ENCODE measurements around the gene RALGPS1. TPM values are rescaled to one million over a fixed set of nuclear protein-coding genes. Genes with fewer than 3 reads are reported as not detected.

Gene RALGPS1
- total RNA-seq, 1 experiment from 2014 or later, result 28.5 TPM

DNA sequence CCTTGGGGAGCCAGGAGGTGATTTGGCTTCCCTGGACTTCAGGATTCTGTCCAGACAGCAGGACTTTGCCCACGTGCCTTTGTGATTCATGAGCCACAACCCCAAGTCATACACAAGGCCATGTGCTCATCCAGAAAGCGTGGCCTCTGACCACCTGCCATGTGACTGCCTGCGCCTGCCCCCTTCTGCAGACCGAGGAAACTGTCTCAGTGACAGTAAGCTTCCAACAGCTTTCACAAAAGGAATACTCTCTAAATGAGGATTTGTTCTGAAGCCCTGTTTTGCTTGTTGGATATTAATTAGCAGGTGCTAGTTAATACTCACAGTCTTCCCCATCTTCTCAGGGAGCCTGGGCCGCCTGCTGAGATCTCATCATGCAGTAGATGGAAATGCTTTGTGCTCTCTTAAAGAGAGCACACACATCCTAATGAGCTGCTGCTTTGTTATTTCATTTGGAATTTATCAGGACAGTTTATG lies 244.8 kb downstream of the RALGPS1 start (continued):
- TF ChIP-seq, protein P1, sequence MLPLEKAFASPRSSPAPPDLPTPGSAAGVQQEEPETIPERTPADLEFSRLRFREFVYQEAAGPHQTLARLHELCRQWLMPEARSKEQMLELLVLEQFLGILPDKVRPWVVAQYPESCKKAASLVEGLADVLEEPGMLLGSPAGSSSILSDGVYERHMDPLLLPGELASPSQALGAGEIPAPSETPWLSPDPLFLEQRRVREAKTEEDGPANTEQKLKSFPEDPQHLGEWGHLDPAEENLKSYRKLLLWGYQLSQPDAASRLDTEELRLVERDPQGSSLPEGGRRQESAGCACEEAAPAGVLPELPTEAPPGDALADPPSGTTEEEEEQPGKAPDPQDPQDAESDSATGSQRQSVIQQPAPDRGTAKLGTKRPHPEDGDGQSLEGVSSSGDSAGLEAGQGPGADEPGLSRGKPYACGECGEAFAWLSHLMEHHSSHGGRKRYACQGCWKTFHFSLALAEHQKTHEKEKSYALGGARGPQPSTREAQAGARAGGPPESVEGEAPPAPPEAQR (CRISPR knock-in tag; IDR thresholded peaks at IDR 0.05), result no peak
- TF ChIP-seq ZNF138 (CRISPR knock-in tag; conservative IDR thresholded peaks at IDR 0.05) (0 out of 2 replicates have a peak, but pooled peaks have one; percentile 39), ELF4 (CRISPR knock-in tag; IDR thresholded peaks at IDR 0.05; ENCODE audit: low read depth) (no peak; the same call in 1 of the 2 replicates), SMAD4 (CRISPR knock-in tag; IDR thresholded peaks at IDR 0.05) (no peak), ZNF219 (CRISPR knock-in tag; IDR thresholded peaks at IDR 0.05; ENCODE audit: borderline replicate concordance) (no peak), ZNF121 (CRISPR knock-in tag; IDR thresholded peaks at IDR 0.05) (no peak), NFYB (CRISPR knock-in tag; conservative IDR thresholded peaks at IDR 0.05; ENCODE audit: low read depth) (peak; percentile 47; the same call in 1 of the 2 replicates), EMX1 (CRISPR knock-in tag; IDR thresholded peaks at IDR 0.05) (no peak), RELA (CRISPR knock-in tag; IDR thresholded peaks at IDR 0.05; ENCODE audit: borderline replicate concordance) (peak; percentile 86; the same call in 1 of the 2 replicates)

DNA sequence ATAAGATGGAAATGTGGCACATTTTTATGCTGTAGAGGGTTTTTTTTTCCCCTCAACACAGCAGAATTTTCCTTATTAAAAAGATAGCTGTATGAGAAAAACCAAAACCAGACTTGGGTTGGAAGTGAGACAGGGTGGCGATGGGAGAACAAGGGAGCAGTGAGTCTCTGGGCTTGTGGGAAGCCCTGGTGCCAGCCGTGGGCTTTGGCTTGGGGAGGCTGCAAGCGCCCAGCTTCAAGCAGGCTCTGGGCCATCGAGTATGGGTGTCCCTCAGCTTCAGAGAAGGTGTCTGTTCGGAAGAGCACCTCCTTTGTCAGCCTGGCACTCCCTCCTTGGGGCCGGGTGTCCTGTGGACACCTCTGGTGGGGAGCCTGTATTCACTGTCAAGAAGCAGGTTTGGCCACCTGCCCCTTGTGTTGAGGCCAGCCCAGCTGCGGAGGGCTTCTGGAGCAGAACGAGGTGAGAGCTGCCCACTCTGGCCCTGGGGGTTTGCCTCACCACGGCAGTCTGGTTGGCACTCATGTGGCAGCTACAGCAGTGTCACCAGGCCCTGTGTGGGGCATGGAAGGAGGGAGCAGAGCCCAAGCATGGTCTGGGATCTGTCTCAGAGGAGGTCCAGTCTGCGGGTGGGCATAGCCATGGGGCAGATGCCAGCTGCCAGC lies 245.5 kb downstream of the RALGPS1 start:
- POLR2A ChIA-PET, result interaction anchor here (1.1 kb wide), 1 partner anchor 37 kb away, joined by 5 read pairs; no protein-coding TSS in a partner anchor
- H3K27ac Mint-ChIP-seq, result no peak overlapping the region
- H3K9me3 Mint-ChIP-seq, result no peaks in the 10 kb centered on the region
- peaks cover 42% of the 10 kb centered on the region for H3K4me1 Mint-ChIP-seq
- TF ChIP-seq NFE2L1 (CRISPR knock-in tag; IDR thresholded peaks at IDR 0.05), result no peak
- no peak for TF ChIP-seq PRRX2 (CRISPR knock-in tag; IDR thresholded peaks at IDR 0.05)
- TF ChIP-seq ZNF671 (CRISPR knock-in tag; IDR thresholded peaks at IDR 0.05), result no peak
- no peak for TF ChIP-seq TP53 (CRISPR knock-in tag; IDR thresholded peaks at IDR 0.05)
- no peak for TF ChIP-seq CBFB (CRISPR knock-in tag; IDR thresholded peaks at IDR 0.05; ENCODE audit: low read depth)
- no peak for TF ChIP-seq GTF2I (CRISPR knock-in tag; conservative IDR thresholded peaks at IDR 0.05)
- TF ChIP-seq, protein P2, sequence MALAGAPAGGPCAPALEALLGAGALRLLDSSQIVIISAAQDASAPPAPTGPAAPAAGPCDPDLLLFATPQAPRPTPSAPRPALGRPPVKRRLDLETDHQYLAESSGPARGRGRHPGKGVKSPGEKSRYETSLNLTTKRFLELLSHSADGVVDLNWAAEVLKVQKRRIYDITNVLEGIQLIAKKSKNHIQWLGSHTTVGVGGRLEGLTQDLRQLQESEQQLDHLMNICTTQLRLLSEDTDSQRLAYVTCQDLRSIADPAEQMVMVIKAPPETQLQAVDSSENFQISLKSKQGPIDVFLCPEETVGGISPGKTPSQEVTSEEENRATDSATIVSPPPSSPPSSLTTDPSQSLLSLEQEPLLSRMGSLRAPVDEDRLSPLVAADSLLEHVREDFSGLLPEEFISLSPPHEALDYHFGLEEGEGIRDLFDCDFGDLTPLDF (CRISPR knock-in tag; IDR thresholded peaks at IDR 0.05), result no peak
- TF ChIP-seq NFYB (CRISPR knock-in tag; conservative IDR thresholded peaks at IDR 0.05; ENCODE audit: low read depth), result no peak
- TF ChIP-seq ESRRA (CRISPR knock-in tag; IDR thresholded peaks at IDR 0.05; ENCODE audit: borderline replicate concordance), result no peak
- TF ChIP-seq, protein P3, sequence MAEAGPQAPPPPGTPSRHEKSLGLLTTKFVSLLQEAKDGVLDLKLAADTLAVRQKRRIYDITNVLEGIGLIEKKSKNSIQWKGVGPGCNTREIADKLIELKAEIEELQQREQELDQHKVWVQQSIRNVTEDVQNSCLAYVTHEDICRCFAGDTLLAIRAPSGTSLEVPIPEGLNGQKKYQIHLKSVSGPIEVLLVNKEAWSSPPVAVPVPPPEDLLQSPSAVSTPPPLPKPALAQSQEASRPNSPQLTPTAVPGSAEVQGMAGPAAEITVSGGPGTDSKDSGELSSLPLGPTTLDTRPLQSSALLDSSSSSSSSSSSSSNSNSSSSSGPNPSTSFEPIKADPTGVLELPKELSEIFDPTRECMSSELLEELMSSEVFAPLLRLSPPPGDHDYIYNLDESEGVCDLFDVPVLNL (CRISPR knock-in tag; IDR thresholded peaks at IDR 0.05; ENCODE audit: borderline replicate concordance, low read depth), result no peak
- TF ChIP-seq, protein P4, sequence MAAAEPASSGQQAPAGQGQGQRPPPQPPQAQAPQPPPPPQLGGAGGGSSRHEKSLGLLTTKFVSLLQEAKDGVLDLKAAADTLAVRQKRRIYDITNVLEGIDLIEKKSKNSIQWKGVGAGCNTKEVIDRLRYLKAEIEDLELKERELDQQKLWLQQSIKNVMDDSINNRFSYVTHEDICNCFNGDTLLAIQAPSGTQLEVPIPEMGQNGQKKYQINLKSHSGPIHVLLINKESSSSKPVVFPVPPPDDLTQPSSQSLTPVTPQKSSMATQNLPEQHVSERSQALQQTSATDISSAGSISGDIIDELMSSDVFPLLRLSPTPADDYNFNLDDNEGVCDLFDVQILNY (CRISPR knock-in tag; IDR thresholded peaks at IDR 0.05), result no peak
- no peak for TF ChIP-seq NR2C2 (CRISPR knock-in tag; IDR thresholded peaks at IDR 0.05)
- TF ChIP-seq ZNF416 (CRISPR knock-in tag; IDR thresholded peaks at IDR 0.05), result no peak
- no peak for TF ChIP-seq TCF7 (CRISPR knock-in tag; IDR thresholded peaks at IDR 0.05; ENCODE audit: low read depth)
- no peak overlapping the region for H3K4me3 Mint-ChIP-seq
- no peaks in the 10 kb centered on the region for H3K36me3 Mint-ChIP-seq
- DNase-seq (ENCODE audit: low spot score) (no peak), ATAC-seq (peak; percentile 17; the same call in 1 of the 2 replicates)
- peaks cover 9% of the 10 kb centered on the region for H3K27me3 Mint-ChIP-seq (ENCODE audit: low read depth)
- CTCF ChIA-PET, result interaction anchor here (0.6 to 1.7 kb wide), 17 partner anchors 9 to 454 kb away, joined by 3 to 9 read pairs (median 3); partner anchors contain the start of gene ANGPTL2
